Uterus (tissue), 2 donors: Measurements from ENCODE around the gene CCDC195.

Experiments
- CTCF ChIP-seq, 4 experiments: fragments of 200-600 bp in 2 of 4; fragments of 450-650 bp in 2 of 4; sonication (generic) in 2 of 4; IDR thresholded peaks; one replicate each; pipeline ENCODE4 v1.5.1; 2016 to 2019; ENCODE audit warnings: antibody characterized with exemption in 4 of 4, mild to moderate bottlenecking in 2 of 4, moderate library complexity in 1 of 4
- POLR2A ChIP-seq, 2 donors: fragments of 450-650 bp; IDR thresholded peaks; one replicate each; pipeline ENCODE4 v1.6.1; 2016; ENCODE audit warnings: antibody characterized with exemption in 2 of 2, mild to moderate bottlenecking in 1 of 2, moderate library complexity in 1 of 2

- TF ChIP-seq CTCF (IDR thresholded peaks at IDR 0.05) (no peak), POLR2A (IDR thresholded peaks at IDR 0.05) (no peak)
Observed at GRCh38 chr2:224670203-224670602, 46.0 kb downstream of the CCDC195 start.
